Renal cortex interstitium (tissue), 15 donors: Measurements from ENCODE around the gene ALDOC. TPM values are rescaled to one million over a fixed set of nuclear protein-coding genes. Genes with fewer than 3 reads are reported as not detected.
"Not testable (repeated sequence)": the region's sequence is repeated elsewhere in the genome, so short reads cannot be mapped to it uniquely, and the experiment has no call there.

ENCODE experiments used
- DNase-seq, 11 donors: peaks; one replicate each; pipeline ENCODE4 v3.0.0-alpha.2; 2013; ENCODE audit warnings: low read depth in 9 of 11, low spot score in 4 of 11; ENCODE audit errors: extremely low read depth in 1 of 11
- long read RNA-seq, 16 experiments: transcript quantifications; one replicate each; lab custom pipeline, GENCODE V29; 2026
- polyA plus RNA-seq, 3 donors: library from polyadenylated mRNA; unstranded; fragments of 120-200 nt; gene quantifications; one replicate each; pipeline ENCODE4 v1.2.1, GENCODE V29; 2013; ENCODE audit not compliant: insufficient read length in 3 of 3

ALDOC gene
- polyA plus RNA-seq = 10 to 100 TPM; 26.5 to 28.3 (median 27.3) TPM
- long read RNA-seq, donor 1, partial matches to known transcripts = 10 of 11 reads
- long read RNA-seq, donor 1, other reads (novel, unspliced or antisense) = 0 of 11 reads
- long read RNA-seq, donor 2, partial matches to known transcripts = 13 of 18 reads
- long read RNA-seq, donor 2, other reads (novel, unspliced or antisense) = 0 of 18 reads
- long read RNA-seq, donor 3, transcript ALDOC-201 (9 exons, 1,982 nt) = major isoform, 10 of 29 reads
- long read RNA-seq, donor 3, partial matches to known transcripts = 16 of 29 reads
- long read RNA-seq, donor 3, other reads (novel, unspliced or antisense) = 0 of 29 reads
- long read RNA-seq, donor 4, transcript ALDOC-201 (9 exons, 1,982 nt) = major isoform, 12 of 29 reads
- long read RNA-seq, donor 4, partial matches to known transcripts = 17 of 29 reads
- long read RNA-seq, donor 4, other reads (novel, unspliced or antisense) = 0 of 29 reads
- long read RNA-seq, donor 5 = 0 reads
- long read RNA-seq, donor 6, transcript ALDOC-201 (9 exons, 1,982 nt) = major isoform, 6 of 22 reads
- long read RNA-seq, donor 6, partial matches to known transcripts = 16 of 22 reads
- long read RNA-seq, donor 6, other reads (novel, unspliced or antisense) = 0 of 22 reads
- long read RNA-seq, donor 7, transcript ALDOC-201 (9 exons, 1,982 nt) = major isoform, 6 of 19 reads
- long read RNA-seq, donor 7, partial matches to known transcripts = 13 of 19 reads
- long read RNA-seq, donor 7, other reads (novel, unspliced or antisense) = 0 of 19 reads
- long read RNA-seq, donor 8 = 0 reads
- long read RNA-seq, donor 9, partial matches to known transcripts = 5 of 6 reads
- long read RNA-seq, donor 9, other reads (novel, unspliced or antisense) = 0 of 6 reads
- long read RNA-seq, donor 10, transcript ALDOC-201 (9 exons, 1,982 nt) = major isoform, 8 of 8 reads
- long read RNA-seq, donor 10, partial matches to known transcripts = 0 of 8 reads
- long read RNA-seq, donor 10, other reads (novel, unspliced or antisense) = 0 of 8 reads
- long read RNA-seq, donor 11, partial matches to known transcripts = 6 of 11 reads
- long read RNA-seq, donor 11, other reads (novel, unspliced or antisense) = 0 of 11 reads
- long read RNA-seq, donor 12, partial matches to known transcripts = 0 of 2 reads
- long read RNA-seq, donor 12, other reads (novel, unspliced or antisense) = 0 of 2 reads
- long read RNA-seq, donor 13 = 0 reads
- long read RNA-seq, donor 14, partial matches to known transcripts = 0 of 3 reads
- long read RNA-seq, donor 14, other reads (novel, unspliced or antisense) = 0 of 3 reads
- long read RNA-seq, donor 15, partial matches to known transcripts = 5 of 7 reads
- long read RNA-seq, donor 15, other reads (novel, unspliced or antisense) = 0 of 7 reads
- long read RNA-seq, donor 16, transcript ALDOC-201 (9 exons, 1,982 nt) = major isoform, 18 of 58 reads
- long read RNA-seq, donor 16, partial matches to known transcripts = 38 of 58 reads
- long read RNA-seq, donor 16, other reads (novel, unspliced or antisense) = 0 of 58 reads

- DNase-seq = peak; percentile 66 to 89 (median 83)
Observed at GRCh38 chr17:28576758-28577465, at the start of gene ALDOC. Gene ALDOC, minus strand, starts transcription at chr17:28576895. Its CDS starts 1,363 bp downstream, at chr17:28575532.

DNA sequence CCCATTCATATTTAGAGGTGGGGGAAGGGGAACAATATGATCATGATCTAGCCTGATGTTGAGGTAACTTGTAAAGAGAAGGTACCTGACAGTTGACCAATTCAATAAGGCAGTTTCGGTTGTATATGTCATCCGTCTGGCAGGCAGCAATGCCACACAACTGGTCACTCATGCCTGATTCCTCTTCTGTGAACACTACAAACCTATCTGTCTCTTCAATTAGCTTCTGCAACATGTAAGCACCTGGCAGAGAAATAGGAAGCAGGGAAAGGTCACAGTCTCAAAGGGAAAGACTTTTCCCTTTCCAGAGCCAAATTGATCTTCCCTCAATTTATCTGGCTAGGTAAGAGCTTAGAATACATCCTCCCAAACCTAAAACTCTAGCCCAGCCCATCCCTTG, 47.5 kb upstream of the ALDOC start:
- no peak for DNase-seq

- no peak for DNase-seq
Observed at GRCh38 chr17:28623696-28624095, 47.0 kb upstream of the ALDOC start.

DNA sequence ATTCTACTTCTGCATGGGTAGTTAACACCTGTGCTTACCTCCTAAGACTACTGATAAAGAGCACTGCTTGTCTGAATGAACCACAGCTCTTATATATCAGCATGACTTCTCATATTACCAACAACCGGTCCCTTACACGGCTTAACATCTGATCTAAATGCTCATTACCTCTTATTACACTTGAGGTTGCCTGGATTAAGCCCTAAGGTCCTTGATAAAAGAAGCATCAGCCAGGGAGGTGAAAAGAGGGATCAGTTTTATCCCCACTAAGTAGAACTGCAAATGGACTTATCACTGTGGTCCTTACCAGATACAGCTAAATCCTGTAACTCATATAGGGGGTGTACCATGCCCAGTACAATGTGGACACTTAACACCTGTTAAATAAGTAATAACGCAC, 45.5 kb upstream of the ALDOC start:
- DNase-seq = no peak

DNA sequence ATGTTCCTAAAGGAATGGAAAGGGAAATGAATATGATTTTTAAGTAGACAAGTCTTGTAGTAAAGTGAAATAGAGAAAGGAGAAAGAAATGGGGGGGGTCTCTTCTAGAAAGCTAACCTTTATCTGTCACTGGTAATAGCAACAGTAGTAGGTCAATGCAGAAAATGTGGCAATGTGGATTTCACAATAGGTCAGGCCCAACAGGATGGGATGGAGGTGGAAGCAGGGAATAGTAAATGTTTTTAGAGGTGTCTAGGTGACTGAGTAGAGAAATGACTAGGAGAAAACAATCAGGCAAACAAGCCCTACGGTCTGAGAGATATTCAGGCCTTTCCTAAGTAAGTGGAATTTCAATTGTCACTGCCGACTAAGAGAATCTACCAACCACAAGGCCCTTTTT, 43.3 kb upstream of the ALDOC start:
- DNase-seq = no peak

DNA sequence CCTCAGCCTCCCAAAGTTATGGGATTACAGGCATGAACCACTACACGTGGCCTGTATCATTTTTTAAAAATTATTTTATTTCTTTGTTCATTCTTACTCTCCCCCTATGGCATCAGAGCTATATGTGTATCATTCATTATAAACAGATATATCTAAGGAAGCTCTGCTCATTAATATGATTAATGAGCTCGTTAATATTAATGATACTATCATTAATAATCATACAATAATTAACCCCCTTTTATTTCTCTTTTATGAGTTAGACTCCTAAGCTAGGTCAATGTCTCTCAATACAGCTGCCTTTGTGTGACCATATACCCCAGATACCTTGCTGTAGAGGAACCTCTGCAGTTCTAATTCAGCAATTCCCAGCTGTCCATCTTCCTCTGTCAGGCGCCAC, 41.8 kb upstream of the ALDOC start:
- DNase-seq = no peak

DNA sequence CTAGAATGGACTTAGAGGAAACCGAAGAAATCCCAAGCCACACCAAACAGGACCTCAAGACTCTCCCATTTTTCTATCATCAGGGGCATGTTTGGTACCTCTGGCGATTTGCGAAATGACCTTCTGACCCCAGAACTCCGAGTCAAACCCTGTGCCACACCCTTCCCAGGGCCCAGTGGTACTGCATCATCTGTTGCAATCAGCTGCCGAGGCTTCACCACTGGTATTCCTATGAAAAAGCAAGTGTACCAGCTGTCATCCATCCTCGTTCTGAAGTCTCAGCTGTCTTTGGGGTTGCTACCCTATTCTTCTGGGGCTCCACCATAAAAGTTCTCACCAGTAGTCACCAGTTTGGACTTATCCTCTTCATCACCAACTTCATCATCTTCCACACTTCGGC, 39.6 kb upstream of the ALDOC start:
- no peak for DNase-seq

GRCh38 chr17:28615260-28615940, 38.7 kb upstream of the ALDOC start:
- no peak for DNase-seq

- no peak for DNase-seq
Observed at GRCh38 chr17:28613931-28614381, 37.3 kb upstream of the ALDOC start, which contains the start of gene RSKR. Gene RSKR, minus strand, starts transcription at chr17:28614185. Its CDS starts 24 bp downstream, at chr17:28614161.

GRCh38 chr17:28612936-28613872, 36.5 kb upstream of the ALDOC start:
- DNase-seq = peak in 4 of 11 donors; percentile 13 to 45 (median 18)

- DNase-seq = no peak
Observed at GRCh38 chr17:28612531-28612930, 35.8 kb upstream of the ALDOC start.

DNA sequence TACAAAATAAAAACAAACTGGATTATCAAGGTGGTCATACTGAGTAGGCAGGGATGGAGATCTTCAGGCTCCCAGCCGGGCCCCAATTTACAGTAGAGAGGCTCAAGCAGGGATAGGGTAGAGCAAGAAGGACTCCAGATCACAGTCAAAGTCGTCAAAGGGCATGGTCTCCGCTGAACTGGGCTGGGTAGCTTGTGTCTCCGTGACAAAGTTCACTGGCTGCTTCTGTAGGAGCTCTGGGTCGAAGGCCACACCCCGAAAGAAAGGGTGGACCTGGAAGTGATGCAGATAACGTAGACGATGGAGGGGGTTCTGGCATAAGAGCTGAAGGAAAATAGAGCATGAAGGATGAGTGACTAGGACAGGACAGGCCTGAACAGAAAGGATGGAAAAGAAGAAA, 33.7 kb upstream of the ALDOC start:
- DNase-seq = no peak

GRCh38 chr17:28604031-28604430, 27.3 kb upstream of the ALDOC start:
- not testable (repeated sequence) for DNase-seq

GRCh38 chr17:28599311-28600184, 22.9 kb upstream of the ALDOC start:
- peak in 9 of 11 donors; percentile 28 to 53 (median 36) for DNase-seq

DNA sequence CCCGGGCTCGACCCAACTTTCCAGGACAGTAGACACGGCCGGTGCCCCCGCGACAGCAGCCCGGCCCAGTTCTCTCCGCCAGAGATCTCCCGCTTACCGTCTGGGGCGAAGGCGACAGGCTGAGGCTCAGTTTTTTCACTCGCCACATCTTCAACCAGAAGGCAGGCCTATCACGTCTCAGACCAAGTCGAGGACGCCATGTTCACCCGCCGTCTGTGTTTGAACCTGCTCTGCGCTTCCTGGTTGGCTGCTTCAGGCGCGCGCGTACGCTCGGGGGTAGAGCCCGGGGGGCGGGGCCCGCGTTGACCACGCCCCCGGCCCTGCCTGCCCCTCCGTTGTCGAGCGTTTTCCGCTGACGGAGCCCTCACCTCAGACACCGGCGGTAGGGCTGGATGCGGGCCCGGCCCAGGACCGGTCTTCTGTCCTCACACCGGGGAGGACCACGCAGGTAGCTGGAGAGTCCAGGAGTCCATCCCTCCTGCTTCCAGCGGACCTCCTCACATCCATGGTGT, 22.2 kb upstream of the ALDOC start, which contains the start of gene SPAG5:
Gene SPAG5 (minus strand): TSS at position 227 of the 512 bp plus-strand sequence. CDS start 79 bp downstream, at position 148.
- peak; percentile 76 to 92 (median 89) for DNase-seq
